H9 (cell line): ENCODE results near the gene COL23A1. TPM values are rescaled to one million over a fixed set of nuclear protein-coding genes. Genes with fewer than 3 reads are reported as not detected.

Source experiments
- DNase-seq: peaks from one replicate; pipeline ENCODE4 v3.0.0-alpha.2; 2017
- H2AFZ ChIP-seq: one replicate; pipeline ENCODE4 v1.6.1; 2013; ENCODE audit warnings: mild to moderate bottlenecking, low read length, control low read depth, moderate library complexity
- H2AK5ac ChIP-seq: 2 replicates; pipeline ENCODE4 v1.6.1; 2013; ENCODE audit warnings: low read length, control low read depth, mixed read lengths; ENCODE audit not compliant: insufficient read length
- H2BK120ac ChIP-seq: one replicate; pipeline ENCODE4 v1.6.1; 2013; ENCODE audit warnings: low read depth, mild to moderate bottlenecking, low read length, control low read depth, inconsistent platforms; ENCODE audit not compliant: poor library complexity, severe bottlenecking
- H2BK12ac ChIP-seq: 2 replicates; pipeline ENCODE4 v1.6.1; 2013; ENCODE audit warnings: low read length, control low read depth, mixed read lengths, low read depth; ENCODE audit not compliant: insufficient read length
- H2BK15ac ChIP-seq: 2 replicates; pipeline ENCODE4 v1.6.1; 2013; ENCODE audit warnings: low read depth, low read length, control low read depth
- H2BK20ac ChIP-seq: one replicate; pipeline ENCODE4 v1.6.1; 2013; ENCODE audit warnings: low read depth, mild to moderate bottlenecking, low read length, control low read depth, inconsistent platforms; ENCODE audit not compliant: poor library complexity, severe bottlenecking
- H2BK5ac ChIP-seq: 2 replicates; pipeline ENCODE4 v1.6.1; 2013; ENCODE audit warnings: low read length, control low read depth, mixed read lengths; ENCODE audit not compliant: insufficient read length
- H3K14ac ChIP-seq: 2 replicates; pipeline ENCODE4 v1.6.1; 2013; ENCODE audit warnings: low read length, control low read depth; ENCODE audit not compliant: insufficient read depth
- H3K18ac ChIP-seq: 2 replicates; pipeline ENCODE4 v1.6.1; 2013; ENCODE audit warnings: low read depth, mild to moderate bottlenecking, mixed read lengths, low read length, control low read depth; ENCODE audit not compliant: insufficient read length
- H3K23ac ChIP-seq: 2 replicates; pipeline ENCODE4 v1.6.1; 2013; ENCODE audit warnings: low read length, control low read depth, mixed read lengths, low read depth; ENCODE audit not compliant: insufficient read length
- H3K23me2 ChIP-seq: 2 replicates; pipeline ENCODE4 v1.6.1; 2013; ENCODE audit warnings: low read depth, mild to moderate bottlenecking, mixed read lengths, low read length, control low read depth; ENCODE audit not compliant: insufficient read length, poor library complexity, severe bottlenecking
- H3K27ac ChIP-seq: 2 replicates; pipeline ENCODE4 v1.5.1; 2013; ENCODE audit warnings: low read length, control low read depth, mixed read lengths, low read depth; ENCODE audit not compliant: insufficient read length
- H3K27me3 ChIP-seq: 2 replicates; pipeline ENCODE4 v1.6.1; 2013; ENCODE audit warnings: low read length, control low read depth, inconsistent platforms; ENCODE audit not compliant: insufficient read depth
- H3K4ac ChIP-seq: 2 replicates; pipeline ENCODE4 v1.6.1; 2013; ENCODE audit warnings: low read depth, mild to moderate bottlenecking, control low read depth, inconsistent platforms, low read length, moderate library complexity
- H3K4me1 ChIP-seq: 2 replicates; pipeline ENCODE4 v1.6.1; 2013; ENCODE audit warnings: low read length, control low read depth, inconsistent platforms; ENCODE audit not compliant: insufficient read depth
- H3K4me2 ChIP-seq: 2 replicates; pipeline ENCODE4 v1.6.1; 2013; ENCODE audit warnings: low read length, control low read depth, mixed read lengths; ENCODE audit not compliant: insufficient read length, insufficient read depth
- H3K56ac ChIP-seq: 2 replicates; pipeline ENCODE4 v1.6.1; 2013; ENCODE audit warnings: low read depth, mild to moderate bottlenecking, mixed read lengths, low read length, control low read depth; ENCODE audit not compliant: insufficient read length
- H3K79me1 ChIP-seq: 2 replicates; pipeline ENCODE4 v1.6.1; 2013; ENCODE audit warnings: low read depth, mild to moderate bottlenecking, moderate library complexity, low read length, control low read depth, inconsistent platforms; ENCODE audit not compliant: insufficient read depth, poor library complexity, severe bottlenecking
- H3K79me2 ChIP-seq: 2 replicates; pipeline ENCODE4 v1.6.1; 2013; ENCODE audit warnings: low read length, control low read depth, inconsistent platforms; ENCODE audit not compliant: insufficient read depth
- H3K9ac ChIP-seq: 2 replicates; pipeline ENCODE4 v1.6.1; 2013; ENCODE audit warnings: low read length, control low read depth, mixed read lengths; ENCODE audit not compliant: insufficient read length; ENCODE audit errors: extremely low read depth
- H3K9me3 ChIP-seq: one replicate; pipeline ENCODE4 v1.6.1; 2013; ENCODE audit warnings: low read depth, low read length, inconsistent platforms; ENCODE audit not compliant: control insufficient read depth
- H3T11ph ChIP-seq: one replicate; pipeline ENCODE4 v1.6.1; 2013; ENCODE audit warnings: mild to moderate bottlenecking, low read length, control low read depth, inconsistent platforms
- H4K20me1 ChIP-seq: one replicate; pipeline ENCODE4 v1.6.1; 2013; ENCODE audit not compliant: control insufficient read depth, insufficient read length, insufficient read depth
- H4K5ac ChIP-seq: 2 replicates; pipeline ENCODE4 v1.6.1; 2013; ENCODE audit warnings: low read depth, mild to moderate bottlenecking, mixed read lengths, low read length, control low read depth; ENCODE audit not compliant: insufficient read length
- H4K8ac ChIP-seq: replicated peaks from 2 replicates; pipeline ENCODE4 v1.6.1; 2013; ENCODE audit warnings: low read length, control low read depth, mixed read lengths, low read depth; ENCODE audit not compliant: insufficient read length
- H4K91ac ChIP-seq: 2 replicates; pipeline ENCODE4 v1.6.1; 2013; ENCODE audit warnings: low read depth, mild to moderate bottlenecking, moderate library complexity, mixed read lengths, low read length, control low read depth; ENCODE audit not compliant: insufficient read length
- H3K27ac Mint-ChIP-seq, 3 experiments: 2 replicates in 2 of 3; 3 replicates in 1 of 3; pipeline ENCODE4 v1.8.0; 2020 to 2021; ENCODE audit warnings: mixed read lengths in 3 of 3, mild to moderate bottlenecking in 1 of 3, moderate library complexity in 1 of 3
- H3K27me3 Mint-ChIP-seq: 2 replicates; pipeline ENCODE4 v1.8.0; 2021; ENCODE audit warnings: low read depth, mild to moderate bottlenecking, moderate library complexity, mixed read lengths
- H3K36me3 Mint-ChIP-seq, 3 experiments: 2 replicates in 2 of 3; 3 replicates in 1 of 3; pipeline ENCODE4 v1.8.0; 2020 to 2021; ENCODE audit warnings: low read depth in 3 of 3, mixed read lengths in 3 of 3; ENCODE audit not compliant: insufficient read depth in 1 of 3
- H3K4me1 Mint-ChIP-seq, 2 experiments: 2 replicates each; pipeline ENCODE4 v1.8.0; 2020; ENCODE audit warnings: mixed read lengths in 2 of 2
- H3K4me3 Mint-ChIP-seq, 2 experiments: 2 replicates in 1 of 2; 3 replicates in 1 of 2; pipeline ENCODE4 v1.8.0; 2020 to 2021; ENCODE audit warnings: mild to moderate bottlenecking in 2 of 2, mixed read lengths in 2 of 2, moderate library complexity in 1 of 2
- H3K9me3 Mint-ChIP-seq, 2 experiments: 2 replicates in 1 of 2; 3 replicates in 1 of 2; pipeline ENCODE4 v1.8.0; 2020; ENCODE audit warnings: mild to moderate bottlenecking in 2 of 2, mixed read lengths in 2 of 2, moderate library complexity in 1 of 2
- WGBS: extraction: QIAGEN DNeasy Blood & Tissue Kit; methylation state at CpG from one replicate; pipeline ENCODE4 v1.1.7; 2013; ENCODE audit warnings: missing lambda C conversion rate, low lambda C conversion rate, mixed read lengths; ENCODE audit not compliant: insufficient read length; ENCODE audit errors: extremely low coverage; 5-methylcytosine and 5-hydroxymethylcytosine counted together
- total RNA-seq: library from RNA; stranded (reverse); gene quantifications from 2 replicates; pipeline ENCODE4 v1.2.1, GENCODE V29; 2021
- TF ChIP-seq, protein P1 (sequence below): fragments of 200-600 bp; sonication (generic); conservative IDR thresholded peaks from 3 replicates; pipeline ENCODE4 v1.8.0; 2021; ENCODE audit warnings: antibody characterized with exemption, mild to moderate bottlenecking

Gene COL23A1
- total RNA-seq, 1 experiment from 2014 or later, result 2.6 TPM

DNA sequence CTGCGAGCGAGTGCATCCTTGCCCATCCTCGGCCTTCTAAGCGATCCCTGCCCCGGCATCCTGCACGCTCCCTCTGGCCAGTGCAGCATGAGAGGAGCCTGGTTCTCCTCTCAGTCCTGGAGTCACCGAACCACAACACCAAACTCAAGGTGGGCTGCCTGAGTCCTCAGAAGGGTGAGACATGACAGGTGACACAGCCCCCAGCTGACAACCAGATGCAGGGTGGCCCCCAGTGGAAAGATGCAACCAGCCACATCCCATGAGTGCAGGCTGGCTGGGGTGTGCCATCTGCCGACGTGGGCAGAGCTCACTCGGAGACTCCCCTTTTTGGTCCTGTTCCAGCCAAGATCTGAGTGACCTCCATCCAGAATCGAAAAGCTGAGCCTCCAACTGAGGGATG is 58.4 kb downstream of the COL23A1 start:
- Histone ChIP-seq H2BK15ac (no peak overlapping the region), H3K14ac (no peak overlapping the region), H3T11ph (no peak overlapping the region), H3K9me3 (no peaks in the 10 kb centered on the region), H3K23me2 (no peaks in the 10 kb centered on the region), H3K79me1 (no peaks in the 10 kb centered on the region), H2AFZ (no peak overlapping the region), H3K18ac (no peak overlapping the region), H3K4me2 (no peak overlapping the region), H2BK120ac (no peak overlapping the region), H2BK12ac (no peak overlapping the region), H3K56ac (no peak overlapping the region), H2BK20ac (no peak overlapping the region), H2AK5ac (no peak overlapping the region), H4K20me1 (peaks cover 2% of the 10 kb centered on the region), H3K4ac (no peak overlapping the region), H4K5ac (no peak overlapping the region), H3K9ac (no peak overlapping the region), H3K4me1 (no peaks in the 10 kb centered on the region), H3K27me3 (no peaks in the 10 kb centered on the region), H2BK5ac (no peak overlapping the region), H3K23ac (no peak overlapping the region), H4K91ac (no peak overlapping the region), H3K79me2 (no peaks in the 10 kb centered on the region), H3K27ac (no peak overlapping the region), H4K8ac (no peak overlapping the region)
- H3K4me1 Mint-ChIP-seq, result peaks cover 13 to 26% of the 10 kb centered on the region in 2 experiments
- 0 out of 7 replicates have a peak overlapping the region, but pooled peaks of 1 of the 3 experiments have one; percentile 53 for H3K27ac Mint-ChIP-seq
- TF ChIP-seq, protein P1, sequence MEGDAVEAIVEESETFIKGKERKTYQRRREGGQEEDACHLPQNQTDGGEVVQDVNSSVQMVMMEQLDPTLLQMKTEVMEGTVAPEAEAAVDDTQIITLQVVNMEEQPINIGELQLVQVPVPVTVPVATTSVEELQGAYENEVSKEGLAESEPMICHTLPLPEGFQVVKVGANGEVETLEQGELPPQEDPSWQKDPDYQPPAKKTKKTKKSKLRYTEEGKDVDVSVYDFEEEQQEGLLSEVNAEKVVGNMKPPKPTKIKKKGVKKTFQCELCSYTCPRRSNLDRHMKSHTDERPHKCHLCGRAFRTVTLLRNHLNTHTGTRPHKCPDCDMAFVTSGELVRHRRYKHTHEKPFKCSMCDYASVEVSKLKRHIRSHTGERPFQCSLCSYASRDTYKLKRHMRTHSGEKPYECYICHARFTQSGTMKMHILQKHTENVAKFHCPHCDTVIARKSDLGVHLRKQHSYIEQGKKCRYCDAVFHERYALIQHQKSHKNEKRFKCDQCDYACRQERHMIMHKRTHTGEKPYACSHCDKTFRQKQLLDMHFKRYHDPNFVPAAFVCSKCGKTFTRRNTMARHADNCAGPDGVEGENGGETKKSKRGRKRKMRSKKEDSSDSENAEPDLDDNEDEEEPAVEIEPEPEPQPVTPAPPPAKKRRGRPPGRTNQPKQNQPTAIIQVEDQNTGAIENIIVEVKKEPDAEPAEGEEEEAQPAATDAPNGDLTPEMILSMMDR, result no peak
- H3K27me3 Mint-ChIP-seq, result no peaks in the 10 kb centered on the region
- no peak for DNase-seq
- no peaks in the 10 kb centered on the region for H3K9me3 Mint-ChIP-seq
- no CpG with 5 or more reads among the region's 11 CpGs for WGBS
- H3K4me3 Mint-ChIP-seq, result no peak overlapping the region
- H3K36me3 Mint-ChIP-seq, result no peaks in the 10 kb centered on the region
